GM12878 (cell line): ENCODE results near the gene MYOM3. TPM values are rescaled to one million over a fixed set of nuclear protein-coding genes. Genes with fewer than 3 reads are reported as not detected.

Source experiments
- ATAC-seq: fragments of 200-7000 bp; cut with Tn5 transposase; 3 replicates; pipeline ENCODE4 v1.9.1; 2020; ENCODE audit warnings: mild to moderate bottlenecking, moderate library complexity
- BruUV-seq: library from RNA; stranded (reverse); fragments of 400-500 nt; replicated peaks from 2 replicates; lab custom pipeline; 2021; lab: Mats Ljungman, UMichigan
- CTCF ChIA-PET: fragments of 300-600 bp; sonication (Branson Sonifier 250); formaldehyde crosslinking; extraction: SDS; loops from one replicate; lab custom pipeline; 2021; ENCODE audit warnings: inconsistent platforms; lab: Yijun Ruan, JAX
- POLR2A ChIA-PET: fragments of 350-600 bp; formaldehyde crosslinking; extraction: SDS; loops from one replicate; lab custom pipeline; 2021; ENCODE audit warnings: inconsistent platforms; lab: Charles Lee
- RAD21 ChIA-PET: fragments of 300-600 bp; sonication (Branson Sonifier 250); formaldehyde crosslinking; loops from one replicate; lab custom pipeline; 2023; ENCODE audit warnings: antibody characterized with exemption; ENCODE audit not compliant: unreplicated experiment; lab: Charles Lee
- SMC1A ChIA-PET: fragments of 300-600 bp; sonication (Branson Sonifier 250); formaldehyde crosslinking; loops from one replicate; lab custom pipeline; 2023; ENCODE audit not compliant: unreplicated experiment, uncharacterized antibody; lab: Charles Lee
- DNase-seq: peaks from one replicate; pipeline ENCODE4 v3.0.0-alpha.2; 2011; ENCODE audit warnings: low read depth, low spot score
- FAIRE-seq: peaks from 3 replicates; lab custom pipeline; 2011; peaks lifted over from hg19 to GRCh38; lab: Jason Lieb, UNC
- H2AFZ ChIP-seq: 2 replicates; pipeline ENCODE4 v1.6.0; 2011; ENCODE audit warnings: low read depth, low read length, control low read depth; ENCODE audit not compliant: control insufficient read depth
- H3K27ac ChIP-seq: 2 replicates; pipeline ENCODE4 v1.5.1; 2011; ENCODE audit warnings: control low read depth; ENCODE audit not compliant: control insufficient read depth, insufficient read depth
- H3K27me3 ChIP-seq, 2 experiments: replicated peaks in 1 of 2; 2 replicates each; pipeline versions ENCODE4 v1.6.0 to v1.6.1; 2011; ENCODE audit warnings: low read length in 1 of 2; ENCODE audit not compliant: control insufficient read depth in 2 of 2, insufficient read depth in 2 of 2
- H3K36me3 ChIP-seq, 2 experiments: 2 replicates each; pipeline ENCODE4 v1.5.1; 2011; ENCODE audit warnings: low read length in 1 of 2; ENCODE audit not compliant: control insufficient read depth in 2 of 2, insufficient read depth in 2 of 2
- H3K4me1 ChIP-seq: 2 replicates; pipeline ENCODE4 v1.6.1; 2011; ENCODE audit warnings: mild to moderate bottlenecking, low read length, moderate library complexity, mixed read lengths; ENCODE audit not compliant: control insufficient read depth, insufficient read depth
- H3K4me2 ChIP-seq: 2 replicates; pipeline ENCODE4 v1.6.0; 2011; ENCODE audit warnings: control low read depth; ENCODE audit not compliant: control insufficient read depth, insufficient read depth
- H3K4me3 ChIP-seq: fragments of 200-600 bp; sonication (generic); 2 replicates; pipeline ENCODE4 v1.5.1; 2016
- H3K79me2 ChIP-seq: 2 replicates; pipeline ENCODE4 v1.6.0; 2011; ENCODE audit warnings: low read length; ENCODE audit not compliant: control insufficient read depth, insufficient read depth
- H3K9ac ChIP-seq: 2 replicates; pipeline ENCODE4 v1.8.0; 2011; ENCODE audit warnings: low read length, control low read depth, mixed read lengths; ENCODE audit not compliant: control insufficient read depth, insufficient read depth
- H3K9me3 ChIP-seq: replicated peaks from 3 replicates; pipeline ENCODE4 v1.5.1; 2011; ENCODE audit warnings: mild to moderate bottlenecking, low read length; ENCODE audit not compliant: control insufficient read depth, insufficient read depth
- H4K20me1 ChIP-seq: 2 replicates; pipeline ENCODE4 v1.6.0; 2011; ENCODE audit not compliant: control insufficient read depth, insufficient read depth
- BRCA1 ChIP-seq: IDR thresholded peaks from 2 replicates; pipeline ENCODE4 v1.6.1; 2011; ENCODE audit warnings: low read depth, low read length, improper control_type of control experiment
- CBX5 ChIP-seq: sonication (generic); IDR thresholded peaks from 2 replicates; pipeline ENCODE4 v1.6.1; 2016; ENCODE audit warnings: low read depth, moderate library complexity, mild to moderate bottlenecking, inconsistent platforms
- CREM ChIP-seq: IDR thresholded peaks from 2 replicates; pipeline ENCODE4 v1.6.1; 2014; ENCODE audit warnings: antibody characterized with exemption, low read depth
- DPF2 ChIP-seq: fragments of 450-650 bp; IDR thresholded peaks from 2 replicates; pipeline ENCODE4 v1.6.1; 2017; ENCODE audit warnings: mild to moderate bottlenecking
- E2F4 ChIP-seq: IDR thresholded peaks from 2 replicates; pipeline ENCODE4 v1.6.1; 2012; ENCODE audit warnings: low read depth, low read length, improper control_type of control experiment
- KDM1A ChIP-seq: fragments of 200-600 bp; sonication (generic); IDR thresholded peaks from 2 replicates; pipeline ENCODE4 v1.6.1; 2016; ENCODE audit warnings: borderline replicate concordance
- MTA3 ChIP-seq: IDR thresholded peaks from 2 replicates; pipeline ENCODE4 v1.6.1; 2012; ENCODE audit warnings: low read length, inconsistent platforms, borderline replicate concordance
- NKRF ChIP-seq: fragments of 450-650 bp; conservative IDR thresholded peaks from 2 replicates; pipeline ENCODE4 v1.6.1; 2017; ENCODE audit warnings: mild to moderate bottlenecking, moderate library complexity
- NR2F1 ChIP-seq: fragments of 450-650 bp; conservative IDR thresholded peaks from 2 replicates; pipeline ENCODE4 v1.6.1; 2017; ENCODE audit warnings: mild to moderate bottlenecking
- PML ChIP-seq: IDR thresholded peaks from 2 replicates; pipeline ENCODE4 v1.6.1; 2012; ENCODE audit warnings: low read length, inconsistent platforms
- POLR2AphosphoS2 ChIP-seq: IDR thresholded peaks from 2 replicates; pipeline ENCODE4 v1.6.1; 2011; ENCODE audit warnings: low read depth, mild to moderate bottlenecking, low read length, improper control_type of control experiment, moderate library complexity
- POLR2AphosphoS5 ChIP-seq: IDR thresholded peaks from 2 replicates; pipeline ENCODE4 v1.6.1; 2011; ENCODE audit warnings: mild to moderate bottlenecking, low read length, inconsistent platforms
- SPI1 ChIP-seq: IDR thresholded peaks from 2 replicates; pipeline ENCODE4 v1.6.1; 2011; ENCODE audit warnings: low read depth, mild to moderate bottlenecking, low read length, moderate library complexity, borderline replicate concordance; ENCODE audit not compliant: insufficient read depth
- USF2 ChIP-seq: IDR thresholded peaks from 2 replicates; pipeline ENCODE4 v1.6.1; 2011; ENCODE audit warnings: low read depth, low read length, improper control_type of control experiment, borderline replicate concordance
- ZNF207 ChIP-seq: fragments of 450-650 bp; IDR thresholded peaks from 2 replicates; pipeline ENCODE4 v1.6.1; 2014; ENCODE audit warnings: antibody characterized with exemption, mild to moderate bottlenecking, borderline replicate concordance
- ZNF384 ChIP-seq: IDR thresholded peaks from 2 replicates; pipeline ENCODE4 v1.6.1; 2012; ENCODE audit warnings: low read depth, mild to moderate bottlenecking, low read length, improper control_type of control experiment, borderline replicate concordance
- WGBS: methylation state at CpG from one replicate; pipeline ENCODE4 v1.1.6; 2016; ENCODE audit warnings: low lambda C conversion rate; ENCODE audit not compliant: insufficient replicate concordance, insufficient coverage; ENCODE audit errors: missing lambda C conversion rate; 5-methylcytosine and 5-hydroxymethylcytosine counted together
- in situ Hi-C: fragments of 300-500 bp; cut with MboI; formaldehyde crosslinking; loops from 9 replicates; pipeline ENCODE4 v1.14.3; 2018; ENCODE audit warnings: mixed read lengths
- intact Hi-C: fragments of 100-400 bp; cut with micrococcal nuclease; formaldehyde crosslinking; loops from one replicate; pipeline ENCODE4 v1.14.2; 2022; ENCODE audit not compliant: unreplicated experiment
- polyA plus RNA-seq, 11 experiments: library from polyadenylated mRNA; depleted of rRNA in 4 of 11; unstranded in 6 of 11; stranded (reverse) in 5 of 11; fragments of >200 nt; fragmentation: Nextera tagmentation in 4 of 11; fragmentation: Illumina TruSeq in 1 of 11; extraction: Ambion mirVana in 4 of 11; extraction: Trizol in 1 of 11; gene quantifications; 1 replicate in 1 of 11; 2 replicates in 10 of 11; pipeline versions ENCODE4 v1.2.1 to v1.2.3, GENCODE V29; 2011 to 2016; ENCODE audit warnings: inconsistent platforms in 2 of 11, missing spikeins in 2 of 11, low read depth in 1 of 11
- total RNA-seq, 4 experiments: library from RNA; depleted of rRNA in 3 of 4; stranded (reverse); fragments of >200 nt in 3 of 4; fragmentation: Illumina TruSeq in 1 of 4; extraction: Trizol in 1 of 4; gene quantifications; 2 replicates each; pipeline versions ENCODE4 v1.2.1 to v1.2.3, GENCODE V29; 2013 to 2021
- TF ChIP-seq, protein P1 (sequence below): fragments of 450-650 bp; IDR thresholded peaks from 2 replicates; pipeline ENCODE4 v1.6.1; 2017; ENCODE audit warnings: mild to moderate bottlenecking

Gene MYOM3
- total and polyA plus RNA-seq, 10 of the 15 experiments (the other 5 are each of a cell fraction or from before 2014, with no cell fraction given): 0.06 TPM; not detected in 9

- no peak for ATAC-seq
- ChIA-PET RAD21 (no interaction called here), POLR2A (interaction anchor here (0.7 kb wide), 1 partner anchor 60 kb away, joined by 3 read pairs; no protein-coding TSS in a partner anchor)
- in situ Hi-C loops: no loop called here
- Histone ChIP-seq H4K20me1 (no peaks in the 10 kb centered on the region), H3K9me3 (no peaks in the 10 kb centered on the region), H3K27ac (no peak overlapping the region), H3K9ac (no peak overlapping the region)
- WGBS: 21% methylated on average over 9 of the region's 9 CpGs
- TF ChIP-seq KDM1A (no peak), NR2F1 (no peak), E2F4 (no peak), DPF2 (no peak), POLR2AphosphoS2 (no peak), POLR2AphosphoS5 (no peak), MTA3 (no peak), USF2 (no peak), BRCA1 (no peak), SPI1 (no peak), PML (no peak), CBX5 (no peak), CREM (no peak), ZNF384 (no peak), ZNF207 (no peak), NKRF (no peak)
- TF ChIP-seq, protein P1, sequence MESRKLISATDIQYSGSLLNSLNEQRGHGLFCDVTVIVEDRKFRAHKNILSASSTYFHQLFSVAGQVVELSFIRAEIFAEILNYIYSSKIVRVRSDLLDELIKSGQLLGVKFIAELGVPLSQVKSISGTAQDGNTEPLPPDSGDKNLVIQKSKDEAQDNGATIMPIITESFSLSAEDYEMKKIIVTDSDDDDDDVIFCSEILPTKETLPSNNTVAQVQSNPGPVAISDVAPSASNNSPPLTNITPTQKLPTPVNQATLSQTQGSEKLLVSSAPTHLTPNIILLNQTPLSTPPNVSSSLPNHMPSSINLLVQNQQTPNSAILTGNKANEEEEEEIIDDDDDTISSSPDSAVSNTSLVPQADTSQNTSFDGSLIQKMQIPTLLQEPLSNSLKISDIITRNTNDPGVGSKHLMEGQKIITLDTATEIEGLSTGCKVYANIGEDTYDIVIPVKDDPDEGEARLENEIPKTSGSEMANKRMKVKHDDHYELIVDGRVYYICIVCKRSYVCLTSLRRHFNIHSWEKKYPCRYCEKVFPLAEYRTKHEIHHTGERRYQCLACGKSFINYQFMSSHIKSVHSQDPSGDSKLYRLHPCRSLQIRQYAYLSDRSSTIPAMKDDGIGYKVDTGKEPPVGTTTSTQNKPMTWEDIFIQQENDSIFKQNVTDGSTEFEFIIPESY: no peak
- TF ChIP-seq, all 136 proteins: peak for 0
- intact Hi-C loops: no loop called here
- no peaks in the 10 kb centered on the region for H3K79me2 ChIP-seq
- DNase-seq (no peak), FAIRE-seq (no peak)
- H3K4me2 ChIP-seq: no peak overlapping the region
- H3K4me3 ChIP-seq: no peak overlapping the region
- H2AFZ ChIP-seq: no peak overlapping the region
- H3K36me3 ChIP-seq: no peaks in the 10 kb centered on the region
- H3K27me3 ChIP-seq: no peaks in the 10 kb centered on the region; a peak in 1 of 4 replicates
- SMC1A ChIA-PET: no interaction called here
- BruUV-seq: no TSS peak
- no peaks in the 10 kb centered on the region for H3K4me1 ChIP-seq
- CTCF ChIA-PET: interaction anchor here (0.6 kb wide), 1 partner anchor 159 kb away, joined by 3 read pairs; no protein-coding TSS in a partner anchor
These were observed 9.9 kb downstream of the MYOM3 start for GRCh38 chr1:24101796-24102586.
